Panc1 (cell line): ENCODE measurements around the gene NCBP1. TPM values are rescaled to one million over a fixed set of nuclear protein-coding genes. Genes with fewer than 3 reads are reported as not detected.

Source experiments
- ATAC-seq: fragments of 200-7000 bp; cut with Tn5 transposase; 2 replicates; pipeline ENCODE4 v1.9.1; 2020; ENCODE audit warnings: mild to moderate bottlenecking, moderate library complexity
- BruUV-seq: library from RNA; stranded (reverse); fragments of 400-500 nt; replicated peaks from 2 replicates; lab custom pipeline; 2021; lab: Mats Ljungman, UMichigan
- CTCF ChIA-PET: fragments of 300-600 bp; sonication (Branson Sonifier 250); formaldehyde crosslinking; loops from one replicate; lab custom pipeline; 2022; ENCODE audit warnings: antibody characterized with exemption; lab: Charles Lee
- POLR2A ChIA-PET: fragments of 300-600 bp; sonication (Branson Sonifier 250); formaldehyde crosslinking; loops from one replicate; lab custom pipeline; 2022; ENCODE audit warnings: antibody characterized with exemption; lab: Charles Lee
- DNase-seq: peaks from one replicate; pipeline ENCODE4 v3.0.0-alpha.2; 2010; ENCODE audit warnings: low read depth, low spot score
- H3K27ac ChIP-seq: 2 replicates; pipeline ENCODE4 v1.5.1; 2011; ENCODE audit warnings: mild to moderate bottlenecking, low read length, inconsistent platforms
- H3K27me3 ChIP-seq: fragments of 200-500 bp; sonication (Bioruptor generic); 2 replicates; pipeline ENCODE4 v1.6.0; 2014; ENCODE audit warnings: low read length, inconsistent platforms; ENCODE audit not compliant: control insufficient read depth, insufficient read depth
- H3K36me3 ChIP-seq: fragments of 200-500 bp; sonication (Bioruptor generic); 2 replicates; pipeline ENCODE4 v1.5.1; 2014; ENCODE audit warnings: inconsistent platforms, mild to moderate bottlenecking, low read length, moderate library complexity; ENCODE audit not compliant: control insufficient read depth, insufficient read depth
- H3K4me1 ChIP-seq: 2 replicates; pipeline ENCODE4 v1.5.1; 2011; ENCODE audit warnings: inconsistent platforms, mild to moderate bottlenecking, low read length, moderate library complexity; ENCODE audit not compliant: control insufficient read depth, insufficient read depth
- H3K4me3 ChIP-seq, 2 experiments: 2 replicates each; pipeline ENCODE4 v1.5.1; 2011 to 2012; ENCODE audit warnings: low read depth in 2 of 2, low read length in 2 of 2, mild to moderate bottlenecking in 2 of 2, inconsistent platforms in 1 of 2, moderate library complexity in 1 of 2
- H3K9me3 ChIP-seq: fragments of 200-500 bp; sonication (Bioruptor generic); 2 replicates; pipeline ENCODE4 v1.5.1; 2014; ENCODE audit warnings: low read depth, mild to moderate bottlenecking, inconsistent platforms, low read length, moderate library complexity; ENCODE audit not compliant: control insufficient read depth, insufficient read depth
- POLR2AphosphoS5 ChIP-seq: IDR thresholded peaks from 2 replicates; pipeline ENCODE4 v1.6.1; 2012; ENCODE audit warnings: mild to moderate bottlenecking, low read depth, low read length, moderate library complexity
- REST ChIP-seq, 2 experiments: IDR thresholded peaks; 2 replicates each; pipeline ENCODE4 v1.6.1; 2011 to 2012; ENCODE audit warnings: low read depth in 2 of 2, control low read depth in 1 of 2, low read length in 1 of 2, mild to moderate bottlenecking in 1 of 2, moderate library complexity in 1 of 2; ENCODE audit not compliant: insufficient read depth in 1 of 2
- SIN3A ChIP-seq: IDR thresholded peaks from 2 replicates; pipeline ENCODE4 v1.6.1; 2012; ENCODE audit warnings: low read depth, mild to moderate bottlenecking, low read length, moderate library complexity, borderline replicate concordance; ENCODE audit not compliant: insufficient read depth
- TCF7L2 ChIP-seq: IDR thresholded peaks from 2 replicates; pipeline ENCODE4 v1.6.1; 2011; ENCODE audit warnings: mild to moderate bottlenecking, low read depth, low read length, inconsistent platforms
- in situ Hi-C: cut with HindIII; loops from 2 replicates; pipeline ENCODE4 v1.10.0; 2016; ENCODE audit warnings: low sequenced_read_pairs, low pct_unique_long_range_greater_than_20kb
- intact Hi-C: fragments of 100-400 bp; cut with micrococcal nuclease; formaldehyde crosslinking; loops from one replicate; pipeline ENCODE4 v1.10.0; 2022; ENCODE audit not compliant: unreplicated experiment
- total RNA-seq: library from RNA; stranded (reverse); gene quantifications from one replicate; pipeline ENCODE4 v1.2.1, GENCODE V29; 2021; ENCODE audit not compliant: unreplicated experiment
- TF ChIP-seq, protein P1 (sequence below): fragments of 450-650 bp; IDR thresholded peaks from 2 replicates; pipeline ENCODE4 v1.5.1; 2017; ENCODE audit warnings: mild to moderate bottlenecking

NCBP1 gene
- total RNA-seq, 1 experiment from 2014 or later: 30.1 TPM

- no peak for DNase-seq
- BruUV-seq: no TSS peak
- CTCF ChIA-PET: no interaction called here
Observed at GRCh38 chr9:97722331-97722730, 88.7 kb downstream of the NCBP1 start.

More at GRCh38 chr9:97722331-97722730, 88.7 kb downstream of the NCBP1 start:
- in situ Hi-C loops (no loop called here), intact Hi-C loops (no loop called here)
- Histone ChIP-seq H3K27me3 (no peaks in the 10 kb centered on the region), H3K36me3 (no peaks in the 10 kb centered on the region), H3K4me3 (no peak overlapping the region), H3K9me3 (no peaks in the 10 kb centered on the region), H3K4me1 (no peaks in the 10 kb centered on the region), H3K27ac (no peak overlapping the region)
- ATAC-seq: no peak
- POLR2A ChIA-PET: no interaction called here
- TF ChIP-seq TCF7L2: no peak
- no peak for TF ChIP-seq REST (IDR thresholded peaks at IDR 0.05; ENCODE audit: insufficient read depth in 1 of 2, low read depth in 2 of 2, low read length in 1 of 2)
- TF ChIP-seq POLR2AphosphoS5: no peak
- no peak for TF ChIP-seq SIN3A
- TF ChIP-seq, protein P1, sequence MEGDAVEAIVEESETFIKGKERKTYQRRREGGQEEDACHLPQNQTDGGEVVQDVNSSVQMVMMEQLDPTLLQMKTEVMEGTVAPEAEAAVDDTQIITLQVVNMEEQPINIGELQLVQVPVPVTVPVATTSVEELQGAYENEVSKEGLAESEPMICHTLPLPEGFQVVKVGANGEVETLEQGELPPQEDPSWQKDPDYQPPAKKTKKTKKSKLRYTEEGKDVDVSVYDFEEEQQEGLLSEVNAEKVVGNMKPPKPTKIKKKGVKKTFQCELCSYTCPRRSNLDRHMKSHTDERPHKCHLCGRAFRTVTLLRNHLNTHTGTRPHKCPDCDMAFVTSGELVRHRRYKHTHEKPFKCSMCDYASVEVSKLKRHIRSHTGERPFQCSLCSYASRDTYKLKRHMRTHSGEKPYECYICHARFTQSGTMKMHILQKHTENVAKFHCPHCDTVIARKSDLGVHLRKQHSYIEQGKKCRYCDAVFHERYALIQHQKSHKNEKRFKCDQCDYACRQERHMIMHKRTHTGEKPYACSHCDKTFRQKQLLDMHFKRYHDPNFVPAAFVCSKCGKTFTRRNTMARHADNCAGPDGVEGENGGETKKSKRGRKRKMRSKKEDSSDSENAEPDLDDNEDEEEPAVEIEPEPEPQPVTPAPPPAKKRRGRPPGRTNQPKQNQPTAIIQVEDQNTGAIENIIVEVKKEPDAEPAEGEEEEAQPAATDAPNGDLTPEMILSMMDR: no peak

Other genes starting within 250 kb of the NCBP1 start
- gene TDRD7, start 221.7 kb upstream of the NCBP1 start, total RNA-seq: 10.6 TPM
- gene TMOD1, start 132.2 kb upstream of the NCBP1 start, total RNA-seq: 1.4 TPM
- 10.1 TPM for gene TSTD2, start 453 bp upstream of the NCBP1 start, total RNA-seq
- 7.1 TPM for gene XPA, start 63.5 kb downstream of the NCBP1 start, total RNA-seq
- gene FOXE1, start 219.4 kb downstream of the NCBP1 start, total RNA-seq: 0.82 TPM